Measurements from ENCODE around the gene TSPEAR. TPM values are rescaled to one million over a fixed set of nuclear protein-coding genes. Genes with fewer than 3 reads are reported as not detected.
"Not testable (repeated sequence)": the region's sequence is repeated elsewhere in the genome, so short reads cannot be mapped to it uniquely, and the experiment has no call there.

TSPEAR gene
- total and polyA plus RNA-seq, 7 experiments from 2014 or later, result 0.07 TPM; not detected in 6

- Mint-ChIP-seq H3K27me3 (peaks cover 0 to 8% (median 5%) of the 10 kb centered on the region in 5 donors), H3K4me3 (no peak overlapping the region), H3K4me1 (peaks cover 5 to 43% (median 29%) of the 10 kb centered on the region in 7 donors), H3K27ac (no peak overlapping the region), H3K9me3 (peaks cover 3 to 56% (median 26%) of the 10 kb centered on the region in 11 donors), H3K36me3 (peaks cover 4 to 12% (median 9%) of the 10 kb centered on the region in 5 donors)
- no peak for DNase-seq
- CTCF ChIA-PET, result no interaction called here
- H3K36me3 ChIP-seq (ENCODE audit: control insufficient read depth in 2 of 3, insufficient read depth in 3 of 3, low read length in 3 of 3), result no peaks in the 10 kb centered on the region
- no peaks in the 10 kb centered on the region for H3K27me3 ChIP-seq (ENCODE audit: control insufficient read depth in 2 of 2, insufficient read depth in 2 of 2, low read length in 2 of 2)
- H3K27ac ChIP-seq (ENCODE audit: low read depth, low read length), result no peak overlapping the region
- intact Hi-C loops (cut with micrococcal nuclease), result no loop called here
- no peak for ATAC-seq
- peaks cover 0 to 8% of the 10 kb centered on the region in 2 donors for H3K4me1 ChIP-seq (ENCODE audit: control insufficient read depth in 2 of 2, insufficient read depth in 2 of 2, low read length in 2 of 2)
- H3K9me3 ChIP-seq (ENCODE audit: control insufficient read depth in 2 of 3, low read length in 3 of 3), result peaks cover 0 to 3% (median 0%) of the 10 kb centered on the region in 3 experiments
- POLR2A ChIA-PET, result no interaction called here
- no peak overlapping the region for H3K4me3 ChIP-seq (ENCODE audit: low read length)
These were observed 132.9 kb downstream of the TSPEAR start for GRCh38 chr21:44578371-44579055.

DNA sequence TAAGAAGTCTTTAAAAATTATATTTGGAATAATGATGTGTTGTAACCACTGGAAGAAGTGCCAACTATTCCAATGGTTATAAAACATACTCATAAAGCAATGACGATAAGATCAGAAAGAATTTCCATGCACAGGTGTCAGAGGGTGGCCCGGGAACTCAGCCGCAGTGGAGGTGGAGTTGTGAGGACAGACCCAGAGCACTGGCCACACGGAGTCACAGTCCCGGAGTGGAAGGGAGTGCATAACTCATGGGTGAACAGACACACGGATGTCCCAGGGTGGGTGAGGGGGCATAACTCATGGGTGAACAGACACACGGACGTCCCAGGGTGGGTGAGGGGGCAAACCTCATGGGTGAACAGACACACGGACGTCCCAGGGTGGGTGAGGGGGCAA is 135.3 kb downstream of the TSPEAR start:
- CTCF ChIA-PET, result no interaction called here
- H3K36me3 Mint-ChIP-seq, result peaks cover 4 to 7% (median 6%) of the 10 kb centered on the region in 5 donors
- H3K27me3 Mint-ChIP-seq, result peaks cover 0 to 8% (median 5%) of the 10 kb centered on the region in 5 donors

DNA sequence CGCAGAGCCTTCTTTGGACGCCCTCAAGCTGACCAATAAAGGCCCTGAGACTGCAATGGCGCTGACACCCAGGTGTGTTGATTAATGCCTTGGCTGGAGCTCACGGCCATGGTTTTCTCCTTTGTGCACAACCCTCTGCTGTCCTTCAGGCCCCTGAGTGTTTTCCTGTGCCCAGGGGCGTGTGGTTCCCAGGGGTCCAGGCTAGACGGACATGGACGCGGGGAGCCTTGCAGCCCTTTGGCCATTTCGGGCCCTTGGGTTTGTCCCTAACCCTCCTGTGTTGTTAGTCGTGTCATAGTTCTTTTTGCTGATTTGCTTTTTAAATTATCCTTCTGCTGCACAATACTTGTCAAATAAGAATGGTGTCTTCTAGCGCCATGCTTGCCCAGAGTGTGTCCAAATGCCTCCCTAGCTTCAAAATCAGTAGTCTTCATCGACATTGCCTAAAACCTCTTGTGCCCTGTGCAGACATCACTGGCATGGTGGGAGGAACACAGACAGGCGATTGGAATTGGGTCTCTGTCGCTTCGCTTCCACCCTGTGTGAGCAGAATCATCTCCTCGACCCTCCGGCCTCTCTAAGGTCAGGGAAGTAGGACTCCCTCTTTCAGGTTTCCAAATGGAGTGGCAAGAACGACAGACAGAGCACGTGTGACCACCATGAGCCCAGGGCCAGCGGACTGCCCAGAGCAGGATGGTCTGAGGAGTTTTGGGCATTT is 135.9 kb downstream of the TSPEAR start:
- ChIA-PET CTCF (interaction anchor here (0.7 kb wide), 1 partner anchor 9 kb away, joined by 3 read pairs; no protein-coding TSS in a partner anchor), POLR2A (no interaction called here)
- no peak overlapping the region for H3K27ac ChIP-seq (ENCODE audit: low read depth, low read length)
- no peaks in the 10 kb centered on the region for H3K27me3 ChIP-seq (ENCODE audit: control insufficient read depth in 2 of 2, insufficient read depth in 2 of 2, low read length in 2 of 2)
- Mint-ChIP-seq H3K4me3 (peak overlapping the region in 1 of 10 donors; percentile 37), H3K4me1 (peaks cover 0 to 23% (median 7%) of the 10 kb centered on the region in 7 donors), H3K36me3 (peaks cover 3 to 7% (median 4%) of the 10 kb centered on the region in 5 donors), H3K9me3 (peaks cover 0 to 45% (median 18%) of the 10 kb centered on the region in 11 donors), H3K27ac (peak overlapping the region in 3 of 9 donors; percentile 25 to 67 (median 66)), H3K27me3 (peaks cover 0 to 7% (median 5%) of the 10 kb centered on the region in 5 donors)
- ATAC-seq, result no peak
- intact Hi-C loops (cut with micrococcal nuclease), result no loop called here
- DNase-seq, result no peak
- no peaks in the 10 kb centered on the region for H3K36me3 ChIP-seq (ENCODE audit: control insufficient read depth in 2 of 3, insufficient read depth in 3 of 3, low read length in 3 of 3)
- H3K4me3 ChIP-seq (ENCODE audit: low read length), result no peak overlapping the region
- H3K9me3 ChIP-seq (ENCODE audit: control insufficient read depth in 2 of 3, low read length in 3 of 3), result peaks cover 0 to 8% (median 0%) of the 10 kb centered on the region in 3 experiments
- H3K4me1 ChIP-seq (ENCODE audit: control insufficient read depth in 2 of 2, insufficient read depth in 2 of 2, low read length in 2 of 2), result no peaks in the 10 kb centered on the region

More for the DNA sequence above, 135.3 kb downstream of the TSPEAR start:
- Histone ChIP-seq H3K9me3 (ENCODE audit: control insufficient read depth in 2 of 3, low read length in 3 of 3) (peaks cover 0 to 8% (median 0%) of the 10 kb centered on the region in 3 experiments), H3K36me3 (ENCODE audit: control insufficient read depth in 2 of 3, insufficient read depth in 3 of 3, low read length in 3 of 3) (no peaks in the 10 kb centered on the region), H3K27ac (ENCODE audit: low read depth, low read length) (no peak overlapping the region), H3K4me3 (ENCODE audit: low read length) (no peak overlapping the region), H3K4me1 (ENCODE audit: control insufficient read depth in 2 of 2, insufficient read depth in 2 of 2, low read length in 2 of 2) (no peaks in the 10 kb centered on the region), H3K27me3 (ENCODE audit: control insufficient read depth in 2 of 2, insufficient read depth in 2 of 2, low read length in 2 of 2) (no peaks in the 10 kb centered on the region)
- POLR2A ChIA-PET, result no interaction called here
- Mint-ChIP-seq H3K4me1 (peaks cover 0 to 25% (median 11%) of the 10 kb centered on the region in 7 donors), H3K4me3 (no peak overlapping the region), H3K27ac (peak overlapping the region in 1 of 9 donors; percentile 66), H3K9me3 (peaks cover 0 to 51% (median 18%) of the 10 kb centered on the region in 11 donors)
- DNase-seq (no peak), ATAC-seq (no peak)
- intact Hi-C loops (cut with micrococcal nuclease), result no loop called here

- ChIA-PET POLR2A (interaction anchor here (0.6 kb wide), 1 partner anchor 71 kb away, joined by 3 read pairs; no protein-coding TSS in a partner anchor), CTCF (interaction anchor here (0.7 kb wide), 1 partner anchor 10 kb away, joined by 3 read pairs; no protein-coding TSS in a partner anchor)
- peak overlapping the region in 2 of 9 donors; percentile 6 to 25 for H3K27ac Mint-ChIP-seq
- ATAC-seq (no peak), DNase-seq (no peak)
- no peaks in the 10 kb centered on the region for H3K4me1 ChIP-seq (ENCODE audit: control insufficient read depth in 2 of 2, insufficient read depth in 2 of 2, low read length in 2 of 2)
- H3K4me3 Mint-ChIP-seq, result peak overlapping the region in 1 of 10 donors; percentile 37
- peaks cover 0 to 7% (median 5%) of the 10 kb centered on the region in 5 donors for H3K27me3 Mint-ChIP-seq
- H3K27ac ChIP-seq (ENCODE audit: low read depth, low read length), result no peak overlapping the region
- no peaks in the 10 kb centered on the region for H3K36me3 ChIP-seq (ENCODE audit: control insufficient read depth in 2 of 3, insufficient read depth in 3 of 3, low read length in 3 of 3)
- H3K4me1 Mint-ChIP-seq, result peaks cover 0 to 15% (median 5%) of the 10 kb centered on the region in 7 donors
- intact Hi-C loops (cut with micrococcal nuclease), result no loop called here
- H3K36me3 Mint-ChIP-seq, result peaks cover 2 to 7% (median 4%) of the 10 kb centered on the region in 5 donors
- H3K27me3 ChIP-seq (ENCODE audit: control insufficient read depth in 2 of 2, insufficient read depth in 2 of 2, low read length in 2 of 2), result no peaks in the 10 kb centered on the region
- peaks cover 0 to 8% (median 0%) of the 10 kb centered on the region in 3 experiments for H3K9me3 ChIP-seq (ENCODE audit: control insufficient read depth in 2 of 3, low read length in 3 of 3)
- peaks cover 0 to 39% (median 17%) of the 10 kb centered on the region in 11 donors for H3K9me3 Mint-ChIP-seq
- no peak overlapping the region for H3K4me3 ChIP-seq (ENCODE audit: low read length)
These were observed 136.7 kb downstream of the TSPEAR start for GRCh38 chr21:44574457-44575306.

DNA sequence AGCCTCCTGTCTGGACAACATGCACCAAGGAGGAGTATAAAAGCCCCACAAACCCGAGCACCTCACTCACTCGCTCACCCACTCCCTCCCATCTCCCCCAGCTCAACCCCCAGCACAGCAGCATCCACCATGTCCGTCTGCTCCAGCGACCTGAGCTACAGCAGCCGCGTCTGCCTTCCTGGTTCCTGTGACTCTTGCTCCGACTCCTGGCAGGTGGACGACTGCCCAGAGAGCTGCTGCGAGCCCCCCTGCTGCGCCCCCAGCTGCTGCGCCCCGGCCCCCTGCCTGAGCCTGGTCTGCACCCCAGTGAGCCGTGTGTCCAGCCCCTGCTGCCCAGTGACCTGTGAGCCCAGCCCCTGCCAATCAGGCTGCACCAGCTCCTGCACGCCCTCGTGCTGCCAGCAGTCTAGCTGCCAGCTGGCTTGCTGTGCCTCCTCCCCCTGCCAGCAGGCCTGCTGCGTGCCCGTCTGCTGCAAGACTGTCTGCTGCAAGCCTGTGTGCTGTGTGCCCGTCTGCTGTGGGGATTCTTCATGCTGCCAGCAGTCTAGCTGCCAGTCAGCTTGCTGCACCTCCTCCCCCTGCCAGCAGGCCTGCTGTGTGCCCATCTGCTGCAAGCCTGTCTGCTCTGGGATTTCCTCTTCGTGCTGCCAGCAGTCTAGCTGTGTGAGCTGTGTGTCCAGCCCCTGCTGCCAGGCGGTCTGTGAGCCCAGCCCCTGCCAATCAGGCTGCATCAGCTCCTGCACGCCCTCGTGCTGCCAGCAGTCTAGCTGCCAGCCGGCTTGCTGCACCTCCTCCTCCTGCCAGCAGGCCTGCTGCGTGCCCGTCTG is 137.5 kb downstream of the TSPEAR start, which contains the start of gene KRTAP10-4:
TSS of gene KRTAP10-4 (plus strand) at position 100 of the 827 bp plus-strand sequence. CDS start at position 130, 30 bp downstream.
- H3K27me3 ChIP-seq (ENCODE audit: control insufficient read depth in 2 of 2, insufficient read depth in 2 of 2, low read length in 2 of 2); H3K36me3 ChIP-seq (ENCODE audit: control insufficient read depth in 2 of 3, insufficient read depth in 3 of 3, low read length in 3 of 3); H3K36me3 Mint-ChIP-seq; H3K4me3 ChIP-seq (ENCODE audit: low read length); ATAC-seq; CTCF ChIA-PET; H3K27ac ChIP-seq (ENCODE audit: low read depth, low read length); H3K27me3 Mint-ChIP-seq; H3K4me1 ChIP-seq (ENCODE audit: control insufficient read depth in 2 of 2, insufficient read depth in 2 of 2, low read length in 2 of 2); H3K9me3 ChIP-seq (ENCODE audit: control insufficient read depth in 2 of 3, low read length in 3 of 3); DNase-seq: not testable (repeated sequence)
- peak within 1 kb of the TSS in 1 of 9 donors; percentile 59 for H3K27ac Mint-ChIP-seq
- peaks cover 0 to 39% (median 17%) of the 10 kb centered on the region in 11 donors for H3K9me3 Mint-ChIP-seq
- H3K4me1 Mint-ChIP-seq, result peaks cover 0 to 15% (median 5%) of the 10 kb centered on the region in 7 donors
- POLR2A ChIA-PET, result interaction anchor here (0.6 kb wide), 1 partner anchor 70 kb away, joined by 3 read pairs; no protein-coding TSS in a partner anchor
- intact Hi-C loops (cut with micrococcal nuclease), result loop anchor here in 1 of 2 donors (1.0 kb wide), 1 partner anchor 18 kb away; the partner anchor contains the start of gene KRTAP10-6
- H3K4me3 Mint-ChIP-seq, result peak within 1 kb of the TSS in 2 of 10 donors; percentile 37 to 38
